Measurements from ENCODE around the gene C1R. TPM values are rescaled to one million over a fixed set of nuclear protein-coding genes. Genes with fewer than 3 reads are reported as not detected.

Gene C1R
- total RNA-seq, 1 experiment from 2014 or later: 11.5 TPM

- H3K79me1 ChIP-seq (ENCODE audit: insufficient read depth, low read depth, low read length, poor library complexity, severe bottlenecking): no peaks in the 10 kb centered on the region
- no peak overlapping the region for H4K91ac ChIP-seq (ENCODE audit: insufficient read length, low read depth, low read length)
- no peak overlapping the region for H3K27ac ChIP-seq (ENCODE audit: insufficient read length, low read depth, low read length)
- peaks cover 16% of the 10 kb centered on the region; the same call in 1 of the 2 replicates for H3K4me1 ChIP-seq (ENCODE audit: insufficient read depth, low read length)
- Mint-ChIP-seq H3K36me3 (ENCODE audit: insufficient read depth in 1 of 3, low read depth in 3 of 3) (peaks cover 8 to 10% (median 8%) of the 10 kb centered on the region in 3 experiments; a peak in 6 of 7 replicates), H3K27ac (no peak overlapping the region), H3K27me3 (ENCODE audit: low read depth) (peaks cover 10% of the 10 kb centered on the region), H3K9me3 (no peaks in the 10 kb centered on the region), H3K4me1 (peaks cover 33 to 34% of the 10 kb centered on the region in 2 experiments), H3K4me3 (no peak overlapping the region)
- no peak overlapping the region for H3T11ph ChIP-seq (ENCODE audit: low read length)
- no peak for DNase-seq
- H3K9ac ChIP-seq (ENCODE audit: extremely low read depth, insufficient read length, low read length): no peak overlapping the region
- WGBS (ENCODE audit: extremely low coverage, insufficient read length, low lambda C conversion rate): no CpG with 5 or more reads among the region's 5 CpGs
- H2AFZ ChIP-seq (ENCODE audit: low read length): no peak overlapping the region
- H3K4ac ChIP-seq (ENCODE audit: low read depth, low read length): no peak overlapping the region
- peaks cover 4% of the 10 kb centered on the region for H3K23me2 ChIP-seq (ENCODE audit: insufficient read length, low read depth, low read length, poor library complexity, severe bottlenecking)
- H2AK5ac ChIP-seq (ENCODE audit: insufficient read length, low read length): no peak overlapping the region
- H2BK120ac ChIP-seq (ENCODE audit: low read depth, low read length, poor library complexity, severe bottlenecking): no peak overlapping the region
- no peak overlapping the region for H2BK15ac ChIP-seq (ENCODE audit: low read depth, low read length)
- no peak overlapping the region for H2BK5ac ChIP-seq (ENCODE audit: insufficient read length, low read length)
- no peak overlapping the region for H3K23ac ChIP-seq (ENCODE audit: insufficient read length, low read depth, low read length)
- no peaks in the 10 kb centered on the region for H4K20me1 ChIP-seq (ENCODE audit: control insufficient read depth, insufficient read depth, insufficient read length)
- H3K27me3 ChIP-seq (ENCODE audit: insufficient read depth, low read length): no peaks in the 10 kb centered on the region; the same call in 1 of the 2 replicates
- no peak overlapping the region for H3K4me2 ChIP-seq (ENCODE audit: insufficient read depth, insufficient read length, low read length)
- H2BK12ac ChIP-seq (ENCODE audit: insufficient read length, low read depth, low read length): no peak overlapping the region
- H3K14ac ChIP-seq (ENCODE audit: insufficient read depth, low read length): no peak overlapping the region
- no peaks in the 10 kb centered on the region for H3K79me2 ChIP-seq (ENCODE audit: insufficient read depth, low read length)
- H3K9me3 ChIP-seq (ENCODE audit: control insufficient read depth, low read depth, low read length): no peaks in the 10 kb centered on the region
- H4K5ac ChIP-seq (ENCODE audit: insufficient read length, low read depth, low read length): no peak overlapping the region
- no peak for TF ChIP-seq CTCF (conservative IDR thresholded peaks at IDR 0.05)
- H3K56ac ChIP-seq (ENCODE audit: insufficient read length, low read depth, low read length): no peak overlapping the region
- H2BK20ac ChIP-seq (ENCODE audit: low read depth, low read length, poor library complexity, severe bottlenecking): no peak overlapping the region
- no peak overlapping the region for H4K8ac ChIP-seq (replicated peaks; ENCODE audit: insufficient read length, low read depth, low read length)
- no peak overlapping the region for H3K18ac ChIP-seq (ENCODE audit: insufficient read length, low read depth, low read length)
Observed at GRCh38 chr12:7093486-7093885, 1.2 kb upstream of the C1R start.

Measured in H9 (cell line).